Fibroblast of lung (primary cell): ENCODE measurements around the gene NXPH3.

ENCODE experiments used
- CTCF ChIP-seq, 2 donors: IDR thresholded peaks in 1 of 2; conservative IDR thresholded peaks in 1 of 2; 1 replicate in 1 of 2; 2 replicates in 1 of 2; pipeline ENCODE4 v1.5.1; 2011 to 2012; ENCODE audit warnings: low read length in 2 of 2, control low read depth in 1 of 2, inconsistent platforms in 1 of 2, low read depth in 1 of 2, mild to moderate bottlenecking in 1 of 2
- EZH2 ChIP-seq: IDR thresholded peaks from 2 replicates; pipeline ENCODE4 v1.5.1; 2012; ENCODE audit warnings: low read length, control low read depth, mild to moderate bottlenecking; ENCODE audit errors: missing control alignments

DNA sequence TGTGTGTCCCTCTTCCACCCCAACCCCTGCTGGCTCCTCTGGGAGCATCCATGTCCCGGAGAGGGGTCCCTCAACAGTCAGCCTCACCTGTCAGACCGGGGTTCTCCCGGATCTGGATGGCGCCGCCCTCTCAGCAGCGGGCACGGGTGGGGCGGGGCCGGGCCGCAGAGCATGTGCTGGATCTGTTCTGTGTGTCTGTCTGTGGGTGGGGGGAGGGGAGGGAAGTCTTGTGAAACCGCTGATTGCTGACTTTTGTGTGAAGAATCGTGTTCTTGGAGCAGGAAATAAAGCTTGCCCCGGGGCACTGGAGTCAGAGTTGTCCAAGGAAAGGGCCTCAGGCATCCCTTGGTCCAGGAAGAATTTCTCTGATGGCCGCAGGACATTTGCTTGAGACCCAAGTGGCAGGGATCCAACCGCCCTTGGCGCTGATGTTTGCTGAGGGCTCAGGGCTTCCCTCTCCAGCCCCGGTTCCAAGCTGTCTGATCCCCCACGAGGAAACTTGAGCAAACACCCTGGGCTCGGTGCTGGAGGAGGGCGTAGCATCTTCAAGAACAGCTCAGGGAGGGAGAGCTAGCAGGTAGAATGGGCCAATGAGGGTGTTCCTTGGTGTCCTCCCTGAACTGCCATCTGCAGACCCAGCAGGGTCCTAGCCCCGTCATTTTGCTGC, 4.5 kb downstream of the NXPH3 start:
- no peak for TF ChIP-seq CTCF (conservative IDR thresholded peaks at IDR 0.05 in 1 of 2, IDR thresholded peaks at IDR 0.05 in 1 of 2; ENCODE audit: low read depth in 1 of 2, low read length in 2 of 2)
- no peak for TF ChIP-seq EZH2
